Fibroblast of lung (primary cell): ENCODE measurements around the gene YIF1B. TPM values are rescaled to one million over a fixed set of nuclear protein-coding genes. Genes with fewer than 3 reads are reported as not detected.
A peak's percentile ranks its signal among the peaks of the same experiment; 100 is the strongest.
"Not testable (repeated sequence)": the region's sequence is repeated elsewhere in the genome, so short reads cannot be mapped to it uniquely, and the experiment has no call there.

Experiments
- DNase-seq, 2 donors: peaks; one replicate each; pipeline versions ENCODE4 v3.0.0 to v3.0.0-alpha.2; 2010; ENCODE audit warnings: low read depth in 2 of 2
- H2AFZ ChIP-seq: 2 replicates; pipeline ENCODE4 v1.5.1; 2012; ENCODE audit warnings: low read length, control low read depth, inconsistent platforms
- H3K27ac ChIP-seq: 2 replicates; pipeline ENCODE4 v1.5.1; 2011; ENCODE audit warnings: low read length, control low read depth; ENCODE audit not compliant: insufficient read depth
- H3K27me3 ChIP-seq: 2 replicates; pipeline ENCODE4 v1.5.1; 2011; ENCODE audit warnings: mild to moderate bottlenecking, low read length; ENCODE audit not compliant: control insufficient read depth, insufficient read depth
- H3K36me3 ChIP-seq: 2 replicates; pipeline ENCODE4 v1.5.1; 2011; ENCODE audit warnings: low read length; ENCODE audit not compliant: control insufficient read depth, insufficient read depth
- H3K4me1 ChIP-seq: 2 replicates; pipeline ENCODE4 v1.5.1; 2011; ENCODE audit warnings: low read length; ENCODE audit not compliant: control insufficient read depth, insufficient read depth; ENCODE audit errors: extremely low read depth
- H3K4me2 ChIP-seq: 2 replicates; pipeline ENCODE4 v1.5.1; 2011; ENCODE audit warnings: low read length, control low read depth; ENCODE audit not compliant: insufficient read depth; ENCODE audit errors: extremely low read depth
- H3K4me3 ChIP-seq, 4 experiments: fragments of 200-600 bp in 1 of 4; sonication (generic) in 1 of 4; replicated peaks in 1 of 4; 2 replicates each; pipeline ENCODE4 v1.5.1; 2011 to 2016; ENCODE audit warnings: low read length in 4 of 4, low read depth in 3 of 4, mild to moderate bottlenecking in 3 of 4, control low read depth in 2 of 4, inconsistent platforms in 1 of 4, mixed read lengths in 1 of 4; ENCODE audit not compliant: insufficient read depth in 1 of 4; ENCODE audit errors: control extremely low read depth in 1 of 4
- H3K79me2 ChIP-seq: 2 replicates; pipeline ENCODE4 v1.5.1; 2012; ENCODE audit warnings: mild to moderate bottlenecking, low read length, inconsistent platforms; ENCODE audit not compliant: control insufficient read depth, insufficient read depth
- H3K9ac ChIP-seq: 2 replicates; pipeline ENCODE4 v1.5.1; 2011; ENCODE audit warnings: mild to moderate bottlenecking, low read length, control low read depth; ENCODE audit not compliant: insufficient read depth
- H3K9me3 ChIP-seq: 2 replicates; pipeline ENCODE4 v1.5.1; 2012; ENCODE audit warnings: low read depth, low read length; ENCODE audit not compliant: control insufficient read depth, insufficient read depth
- H4K20me1 ChIP-seq: 2 replicates; pipeline ENCODE4 v1.5.1; 2011; ENCODE audit warnings: low read length; ENCODE audit not compliant: control insufficient read depth, insufficient read depth; ENCODE audit errors: extremely low read depth
- CTCF ChIP-seq, 2 donors: IDR thresholded peaks in 1 of 2; conservative IDR thresholded peaks in 1 of 2; 1 replicate in 1 of 2; 2 replicates in 1 of 2; pipeline ENCODE4 v1.5.1; 2011 to 2012; ENCODE audit warnings: low read length in 2 of 2, control low read depth in 1 of 2, inconsistent platforms in 1 of 2, low read depth in 1 of 2, mild to moderate bottlenecking in 1 of 2
- EZH2 ChIP-seq: IDR thresholded peaks from 2 replicates; pipeline ENCODE4 v1.5.1; 2012; ENCODE audit warnings: low read length, control low read depth, mild to moderate bottlenecking; ENCODE audit errors: missing control alignments
- polyA minus RNA-seq: library from RNA; depleted of rRNA, polyadenylated mRNA; stranded (reverse); fragments of >200 nt; gene quantifications from 2 replicates; pipeline ENCODE4 v1.2.3, GENCODE V29; 2011; ENCODE audit warnings: low replicate concordance
- polyA plus RNA-seq, 2 donors: library from polyadenylated mRNA; depleted of rRNA in 1 of 2; stranded (reverse) in 1 of 2; unstranded in 1 of 2; fragments of >200 nt; gene quantifications; 2 replicates each; pipeline ENCODE4 v1.2.1, GENCODE V29; 2011 to 2012; ENCODE audit warnings: missing spikeins in 1 of 2
- total RNA-seq: library from RNA; depleted of rRNA; stranded (reverse); fragments of >200 nt; gene quantifications from 2 replicates; pipeline ENCODE4 v1.2.1, GENCODE V29; 2014

Gene YIF1B
- total RNA-seq: 32.6 and 73.3 TPM in 2 replicates
- 67.2 and 96.5 TPM in 2 replicates for polyA plus RNA-seq
- polyA plus RNA-seq (2012): 96.8 and 126 TPM in 2 replicates
- polyA minus RNA-seq: 133 and 206 TPM in 2 replicates

- peak within 1 kb of the TSS; percentile 48 to 89 (median 72) for H3K4me3 ChIP-seq
- peak within 1 kb of the TSS; percentile 45 for H2AFZ ChIP-seq
- H3K4me2 ChIP-seq: peak within 1 kb of the TSS; percentile 93
- no peaks in the 10 kb centered on the region for H4K20me1 ChIP-seq
- no peak for TF ChIP-seq CTCF (conservative IDR thresholded peaks at IDR 0.05 in 1 of 2, IDR thresholded peaks at IDR 0.05 in 1 of 2; ENCODE audit: low read depth in 1 of 2, low read length in 2 of 2)
- TF ChIP-seq EZH2: no peak
- peak within 1 kb of the TSS; percentile 68 for H3K27ac ChIP-seq
- no peaks in the 10 kb centered on the region for H3K36me3 ChIP-seq
- no peaks in the 10 kb centered on the region for H3K27me3 ChIP-seq
- H3K9ac ChIP-seq: peak within 1 kb of the TSS; percentile 53
- peak; percentile 98 for DNase-seq
- H3K4me1 ChIP-seq: peaks cover 7% of the 10 kb centered on the region
- no peaks in the 10 kb centered on the region for H3K9me3 ChIP-seq
- H3K79me2 ChIP-seq: peaks cover 23% of the 10 kb centered on the region
Observed at GRCh38 chr19:38315657-38316476, at the start of gene YIF1B. TSS of gene YIF1B (minus strand) at chr19:38315947. CDS start at chr19:38315917, 30 bp downstream.

GRCh38 chr19:38362946-38363688 lies 47.4 kb upstream of the YIF1B start:
- not testable (repeated sequence) for H2AFZ ChIP-seq, H3K27ac ChIP-seq, H3K4me1 ChIP-seq, H3K4me2 ChIP-seq, DNase-seq, H3K9me3 ChIP-seq, H4K20me1 ChIP-seq, H3K9ac ChIP-seq, H3K36me3 ChIP-seq, H3K79me2 ChIP-seq
- Histone ChIP-seq H3K4me3 (peak overlapping the region in 1 of 4 experiments; percentile 66), H3K27me3 (peaks cover 22% of the 10 kb centered on the region)

- H3K27me3 ChIP-seq: peaks cover 21% of the 10 kb centered on the region
- no peaks in the 10 kb centered on the region for H3K9me3 ChIP-seq
- H3K4me1 ChIP-seq: no peaks in the 10 kb centered on the region
- H3K27ac ChIP-seq: no peak overlapping the region
- H3K4me2 ChIP-seq: peak overlapping the region; percentile 61
- peak overlapping the region; percentile 31 to 66 (median 63) for H3K4me3 ChIP-seq
- peak; percentile 30 to 54 for DNase-seq
- H4K20me1 ChIP-seq: no peaks in the 10 kb centered on the region
- H3K36me3 ChIP-seq: no peaks in the 10 kb centered on the region
- H2AFZ ChIP-seq: peak overlapping the region; percentile 82
- TF ChIP-seq EZH2 (no peak), CTCF (conservative IDR thresholded peaks at IDR 0.05 in 1 of 2, IDR thresholded peaks at IDR 0.05 in 1 of 2; ENCODE audit: low read depth in 1 of 2, low read length in 2 of 2) (no peak)
- H3K9ac ChIP-seq: no peak overlapping the region
- H3K79me2 ChIP-seq: no peaks in the 10 kb centered on the region
Observed at GRCh38 chr19:38362076-38362945, 46.6 kb upstream of the YIF1B start.
